NCI-H82 treated with DMSO at 0.1 percent for 48 hours (cell line): Measurements from ENCODE around the gene ST6GALNAC6.
A peak's percentile ranks its signal among the peaks of the same experiment; 100 is the strongest.

Experiments
- DNase-seq: peaks from one replicate; lab custom pipeline; 2025; ENCODE audit not compliant: unreplicated experiment; lab: John Stamatoyannopoulos, UW

Gene ST6GALNAC6

GRCh38 chr9:127934248-127934647 is 34.8 kb upstream of the ST6GALNAC6 start:
- no peak for DNase-seq

- DNase-seq = no peak
These were observed 31.9 kb upstream of the ST6GALNAC6 start for GRCh38 chr9:127931092-127931881.

- DNase-seq = peak; percentile 14
These were observed 31.1 kb upstream of the ST6GALNAC6 start, which contains the start of gene PIP5KL1 for GRCh38 chr9:127930231-127931091. TSS of gene PIP5KL1 (minus strand) at chr9:127930777. CDS start at chr9:127930752, 25 bp downstream.

- no peak for DNase-seq
These were observed 30.2 kb upstream of the ST6GALNAC6 start for GRCh38 chr9:127929625-127929979.

- no peak for DNase-seq
These were observed 29.5 kb upstream of the ST6GALNAC6 start for GRCh38 chr9:127928676-127929624.

GRCh38 chr9:127927988-127928675 is 28.7 kb upstream of the ST6GALNAC6 start:
- DNase-seq = no peak

GRCh38 chr9:127927201-127927987 is 28.0 kb upstream of the ST6GALNAC6 start:
- no peak for DNase-seq

GRCh38 chr9:127926906-127927200 is 27.4 kb upstream of the ST6GALNAC6 start:
- DNase-seq = no peak

- DNase-seq = no peak
These were observed 26.8 kb upstream of the ST6GALNAC6 start for GRCh38 chr9:127925959-127926905.

GRCh38 chr9:127924736-127925444 is 25.5 kb upstream of the ST6GALNAC6 start:
- no peak for DNase-seq

GRCh38 chr9:127923771-127924170 is 24.4 kb upstream of the ST6GALNAC6 start:
- DNase-seq = no peak

GRCh38 chr9:127923046-127923445 is 23.6 kb upstream of the ST6GALNAC6 start:
- no peak for DNase-seq

GRCh38 chr9:127921557-127922120 is 22.2 kb upstream of the ST6GALNAC6 start:
- no peak for DNase-seq

GRCh38 chr9:127920794-127921193 is 21.4 kb upstream of the ST6GALNAC6 start:
- DNase-seq = no peak

- no peak for DNase-seq
These were observed 19.9 kb upstream of the ST6GALNAC6 start for GRCh38 chr9:127919253-127919815.

- DNase-seq = no peak
These were observed 19.0 kb upstream of the ST6GALNAC6 start for GRCh38 chr9:127918183-127919107.
